Neural progenitor cell (in vitro differentiated cells): Measurements from ENCODE around the gene FERMT3. TPM values are rescaled to one million over a fixed set of nuclear protein-coding genes. Genes with fewer than 3 reads are reported as not detected.
A peak's percentile ranks its signal among the peaks of the same experiment; 100 is the strongest.

Experiments
- DNase-seq: peaks from one replicate; pipeline ENCODE4 v3.0.0-alpha.2; 2016; ENCODE audit warnings: low spot score
- H2AFZ ChIP-seq: fragments of 200-600 bp; sonication (generic); replicated peaks from 2 replicates; pipeline ENCODE4 v1.6.1; 2016; ENCODE audit warnings: antibody characterized with exemption
- H3F3A ChIP-seq: fragments of 200-600 bp; sonication (generic); 2 replicates; pipeline ENCODE4 v1.6.1; 2016; ENCODE audit warnings: antibody characterized with exemption, low read depth
- H3K27ac ChIP-seq: fragments of 200-600 bp; sonication (generic); 2 replicates; pipeline ENCODE4 v1.5.1; 2016; ENCODE audit warnings: mild to moderate bottlenecking
- H3K27me3 ChIP-seq: fragments of 200-600 bp; sonication (generic); 2 replicates; pipeline ENCODE4 v1.6.1; 2016; ENCODE audit warnings: mild to moderate bottlenecking, moderate library complexity
- H3K36me3 ChIP-seq: fragments of 200-600 bp; sonication (generic); 2 replicates; pipeline ENCODE4 v1.5.1; 2016
- H3K4me1 ChIP-seq: fragments of 200-600 bp; sonication (generic); 2 replicates; pipeline ENCODE4 v1.6.1; 2016; ENCODE audit warnings: mixed run types
- H3K4me2 ChIP-seq: fragments of 200-600 bp; sonication (generic); 2 replicates; pipeline ENCODE4 v1.6.1; 2016
- H3K4me3 ChIP-seq: fragments of 200-600 bp; sonication (generic); 2 replicates; pipeline ENCODE4 v1.5.1; 2016
- H3K79me2 ChIP-seq: fragments of 200-600 bp; sonication (generic); 2 replicates; pipeline ENCODE4 v1.6.1; 2016; ENCODE audit warnings: low read depth
- H3K9ac ChIP-seq: fragments of 200-600 bp; sonication (generic); 2 replicates; pipeline ENCODE4 v1.6.1; 2016
- H3K9me3 ChIP-seq: fragments of 200-600 bp; sonication (generic); 2 replicates; pipeline ENCODE4 v1.5.1; 2016; ENCODE audit warnings: low read depth
- H4K20me1 ChIP-seq: fragments of 200-600 bp; sonication (generic); 2 replicates; pipeline ENCODE4 v1.6.1; 2016; ENCODE audit warnings: low read depth
- H3K27ac Mint-ChIP-seq: 3 replicates; pipeline ENCODE4 v1.8.0; 2021; ENCODE audit warnings: mixed read lengths
- H3K27me3 Mint-ChIP-seq: 2 replicates; pipeline ENCODE4 v1.8.0; 2022; ENCODE audit warnings: low read depth, mild to moderate bottlenecking, inconsistent platforms, moderate library complexity, mixed read lengths; ENCODE audit not compliant: insufficient read depth
- H3K36me3 Mint-ChIP-seq: 3 replicates; pipeline ENCODE4 v1.8.0; 2021; ENCODE audit warnings: mixed read lengths
- H3K4me1 Mint-ChIP-seq: 3 replicates; pipeline ENCODE4 v1.8.0; 2021; ENCODE audit warnings: mixed read lengths
- H3K4me3 Mint-ChIP-seq: 3 replicates; pipeline ENCODE4 v1.8.0; 2021; ENCODE audit warnings: mild to moderate bottlenecking, moderate library complexity, mixed read lengths
- H3K9me3 Mint-ChIP-seq: 3 replicates; pipeline ENCODE4 v1.8.0; 2020; ENCODE audit warnings: mixed read lengths
- CTCF ChIP-seq: fragments of 200-600 bp; sonication (generic); IDR thresholded peaks from 2 replicates; pipeline ENCODE4 v1.5.1; 2017; ENCODE audit warnings: antibody characterized with exemption, mild to moderate bottlenecking
- EZH2 ChIP-seq: fragments of 200-600 bp; sonication (generic); IDR thresholded peaks from 2 replicates; pipeline ENCODE4 v1.6.1; 2017; ENCODE audit warnings: antibody characterized with exemption, mild to moderate bottlenecking, moderate library complexity
- EZH2phosphoT487 ChIP-seq: fragments of 200-600 bp; sonication (generic); IDR thresholded peaks from 2 replicates; pipeline ENCODE4 v1.6.1; 2017; ENCODE audit warnings: antibody characterized with exemption
- total RNA-seq: library from RNA; depleted of rRNA; stranded (reverse); fragments of >200 nt; gene quantifications from 2 replicates; pipeline ENCODE4 v1.2.3, GENCODE V29; 2015; ENCODE audit warnings: low replicate concordance

The FERMT3 gene
- total RNA-seq, 1 donor from 2014 or later: not detected

- Mint-ChIP-seq H3K36me3 (peaks cover 34% of the 10 kb centered on the region), H3K4me3 (peak overlapping the region; percentile 44), H3K27ac (no peak overlapping the region), H3K4me1 (peaks cover 13% of the 10 kb centered on the region), H3K27me3 (peaks cover 6% of the 10 kb centered on the region), H3K9me3 (no peaks in the 10 kb centered on the region)
- Histone ChIP-seq H3K79me2 (no peaks in the 10 kb centered on the region), H3K27me3 (no peaks in the 10 kb centered on the region), H3F3A (peaks cover 40% of the 10 kb centered on the region), H3K4me1 (peaks cover 8% of the 10 kb centered on the region), H3K4me2 (no peak overlapping the region), H4K20me1 (peaks cover 52% of the 10 kb centered on the region), H3K4me3 (no peak overlapping the region), H3K36me3 (no peaks in the 10 kb centered on the region), H3K9ac (no peak overlapping the region), H2AFZ (no peak overlapping the region), H3K27ac (no peak overlapping the region), H3K9me3 (no peaks in the 10 kb centered on the region)
- peak; percentile 85 for DNase-seq
- TF ChIP-seq CTCF (peak; percentile 75), EZH2phosphoT487 (no peak)
These were observed 2.0 kb upstream of the FERMT3 start for GRCh38 chr11:64204464-64204989.

GRCh38 chr11:64207256-64208085 lies 950 bp downstream of the FERMT3 start:
- H3K27me3 ChIP-seq: no peaks in the 10 kb centered on the region
- no peak overlapping the region for H3K4me3 ChIP-seq
- H3K4me2 ChIP-seq: no peak overlapping the region
- H3F3A ChIP-seq: peaks cover 28% of the 10 kb centered on the region
- H3K4me1 ChIP-seq: peaks cover 8% of the 10 kb centered on the region
- H3K9me3 ChIP-seq: no peaks in the 10 kb centered on the region
- peaks cover 8% of the 10 kb centered on the region for H3K27me3 Mint-ChIP-seq
- H3K9ac ChIP-seq: no peak overlapping the region
- H3K9me3 Mint-ChIP-seq: no peaks in the 10 kb centered on the region
- peaks cover 17% of the 10 kb centered on the region for H3K36me3 Mint-ChIP-seq
- H3K27ac ChIP-seq: no peak overlapping the region
- peak; percentile 2 for DNase-seq
- H3K79me2 ChIP-seq: no peaks in the 10 kb centered on the region
- no peaks in the 10 kb centered on the region for H3K36me3 ChIP-seq
- no peak overlapping the region for H2AFZ ChIP-seq
- TF ChIP-seq CTCF (no peak), EZH2phosphoT487 (no peak), EZH2 (no peak)
- H3K4me3 Mint-ChIP-seq: no peak overlapping the region
- H3K4me1 Mint-ChIP-seq: peaks cover 16% of the 10 kb centered on the region
- peaks cover 34% of the 10 kb centered on the region for H4K20me1 ChIP-seq
- H3K27ac Mint-ChIP-seq: no peak overlapping the region

GRCh38 chr11:64208086-64208795 lies 1.7 kb downstream of the FERMT3 start:
- TF ChIP-seq EZH2phosphoT487 (no peak), CTCF (no peak), EZH2 (no peak)
- Mint-ChIP-seq H3K27ac (no peak overlapping the region), H3K9me3 (no peaks in the 10 kb centered on the region), H3K4me1 (peaks cover 15% of the 10 kb centered on the region), H3K27me3 (peaks cover 8% of the 10 kb centered on the region), H3K4me3 (no peak overlapping the region), H3K36me3 (peaks cover 13% of the 10 kb centered on the region)
- Histone ChIP-seq H3K27me3 (no peaks in the 10 kb centered on the region), H3K9me3 (no peaks in the 10 kb centered on the region), H3K79me2 (no peaks in the 10 kb centered on the region), H4K20me1 (peaks cover 26% of the 10 kb centered on the region), H3F3A (peaks cover 20% of the 10 kb centered on the region), H3K4me3 (no peak overlapping the region), H3K9ac (no peak overlapping the region), H3K4me2 (no peak overlapping the region), H3K4me1 (peaks cover under 1% of the 10 kb centered on the region), H3K36me3 (no peaks in the 10 kb centered on the region), H2AFZ (no peak overlapping the region), H3K27ac (no peak overlapping the region)
- DNase-seq: peak; percentile 1
